Keratinocyte (primary cell): ENCODE results near the gene OGFOD3.

Experiments used
- CTCF ChIP-seq, 3 experiments: IDR thresholded peaks in 1 of 3; conservative IDR thresholded peaks in 1 of 3; optimal IDR thresholded peaks in 1 of 3; 2 replicates in 2 of 3; 3 replicates in 1 of 3; pipeline versions ENCODE3 to v1.5.1; 2011; ENCODE audit warnings: low read length in 3 of 3, mild to moderate bottlenecking in 3 of 3, moderate library complexity in 2 of 3, control low read depth in 1 of 3, inconsistent platforms in 1 of 3; ENCODE audit not compliant: insufficient read depth in 2 of 3; ENCODE audit errors: extremely low read depth in 1 of 3
- EZH2 ChIP-seq: IDR thresholded peaks from one replicate; pipeline ENCODE4 v1.6.1; 2012; ENCODE audit warnings: inconsistent platforms, mild to moderate bottlenecking, low read length, moderate library complexity

- TF ChIP-seq CTCF (optimal IDR thresholded peaks at IDR 0.05 in 1 of 3, IDR thresholded peaks at IDR 0.05 in 1 of 3, conservative IDR thresholded peaks at IDR 0.05 in 1 of 3; ENCODE audit: extremely low read depth in 1 of 3, insufficient read depth in 2 of 3, low read length in 3 of 3) = no peak
- TF ChIP-seq EZH2 = no peak
These were observed 20.2 kb upstream of the OGFOD3 start for GRCh38 chr17:82438401-82439193.
